H9 (cell line): ENCODE data around the gene BORCS6. TPM values are rescaled to one million over a fixed set of nuclear protein-coding genes. Genes with fewer than 3 reads are reported as not detected.

ENCODE experiments used
- DNase-seq: peaks from one replicate; pipeline ENCODE4 v3.0.0-alpha.2; 2017
- H2AFZ ChIP-seq: one replicate; pipeline ENCODE4 v1.6.1; 2013; ENCODE audit warnings: mild to moderate bottlenecking, low read length, control low read depth, moderate library complexity
- H2AK5ac ChIP-seq: 2 replicates; pipeline ENCODE4 v1.6.1; 2013; ENCODE audit warnings: low read length, control low read depth, mixed read lengths; ENCODE audit not compliant: insufficient read length
- H2BK120ac ChIP-seq: one replicate; pipeline ENCODE4 v1.6.1; 2013; ENCODE audit warnings: low read depth, mild to moderate bottlenecking, low read length, control low read depth, inconsistent platforms; ENCODE audit not compliant: poor library complexity, severe bottlenecking
- H2BK12ac ChIP-seq: 2 replicates; pipeline ENCODE4 v1.6.1; 2013; ENCODE audit warnings: low read length, control low read depth, mixed read lengths, low read depth; ENCODE audit not compliant: insufficient read length
- H2BK15ac ChIP-seq: 2 replicates; pipeline ENCODE4 v1.6.1; 2013; ENCODE audit warnings: low read depth, low read length, control low read depth
- H2BK20ac ChIP-seq: one replicate; pipeline ENCODE4 v1.6.1; 2013; ENCODE audit warnings: low read depth, mild to moderate bottlenecking, low read length, control low read depth, inconsistent platforms; ENCODE audit not compliant: poor library complexity, severe bottlenecking
- H2BK5ac ChIP-seq: 2 replicates; pipeline ENCODE4 v1.6.1; 2013; ENCODE audit warnings: low read length, control low read depth, mixed read lengths; ENCODE audit not compliant: insufficient read length
- H3K14ac ChIP-seq: 2 replicates; pipeline ENCODE4 v1.6.1; 2013; ENCODE audit warnings: low read length, control low read depth; ENCODE audit not compliant: insufficient read depth
- H3K18ac ChIP-seq: 2 replicates; pipeline ENCODE4 v1.6.1; 2013; ENCODE audit warnings: low read depth, mild to moderate bottlenecking, mixed read lengths, low read length, control low read depth; ENCODE audit not compliant: insufficient read length
- H3K23ac ChIP-seq: 2 replicates; pipeline ENCODE4 v1.6.1; 2013; ENCODE audit warnings: low read length, control low read depth, mixed read lengths, low read depth; ENCODE audit not compliant: insufficient read length
- H3K23me2 ChIP-seq: 2 replicates; pipeline ENCODE4 v1.6.1; 2013; ENCODE audit warnings: low read depth, mild to moderate bottlenecking, mixed read lengths, low read length, control low read depth; ENCODE audit not compliant: insufficient read length, poor library complexity, severe bottlenecking
- H3K27ac ChIP-seq: 2 replicates; pipeline ENCODE4 v1.5.1; 2013; ENCODE audit warnings: low read length, control low read depth, mixed read lengths, low read depth; ENCODE audit not compliant: insufficient read length
- H3K27me3 ChIP-seq: 2 replicates; pipeline ENCODE4 v1.6.1; 2013; ENCODE audit warnings: low read length, control low read depth, inconsistent platforms; ENCODE audit not compliant: insufficient read depth
- H3K4ac ChIP-seq: 2 replicates; pipeline ENCODE4 v1.6.1; 2013; ENCODE audit warnings: low read depth, mild to moderate bottlenecking, control low read depth, inconsistent platforms, low read length, moderate library complexity
- H3K4me1 ChIP-seq: 2 replicates; pipeline ENCODE4 v1.6.1; 2013; ENCODE audit warnings: low read length, control low read depth, inconsistent platforms; ENCODE audit not compliant: insufficient read depth
- H3K4me2 ChIP-seq: 2 replicates; pipeline ENCODE4 v1.6.1; 2013; ENCODE audit warnings: low read length, control low read depth, mixed read lengths; ENCODE audit not compliant: insufficient read length, insufficient read depth
- H3K56ac ChIP-seq: 2 replicates; pipeline ENCODE4 v1.6.1; 2013; ENCODE audit warnings: low read depth, mild to moderate bottlenecking, mixed read lengths, low read length, control low read depth; ENCODE audit not compliant: insufficient read length
- H3K79me1 ChIP-seq: 2 replicates; pipeline ENCODE4 v1.6.1; 2013; ENCODE audit warnings: low read depth, mild to moderate bottlenecking, moderate library complexity, low read length, control low read depth, inconsistent platforms; ENCODE audit not compliant: insufficient read depth, poor library complexity, severe bottlenecking
- H3K79me2 ChIP-seq: 2 replicates; pipeline ENCODE4 v1.6.1; 2013; ENCODE audit warnings: low read length, control low read depth, inconsistent platforms; ENCODE audit not compliant: insufficient read depth
- H3K9ac ChIP-seq: 2 replicates; pipeline ENCODE4 v1.6.1; 2013; ENCODE audit warnings: low read length, control low read depth, mixed read lengths; ENCODE audit not compliant: insufficient read length; ENCODE audit errors: extremely low read depth
- H3K9me3 ChIP-seq: one replicate; pipeline ENCODE4 v1.6.1; 2013; ENCODE audit warnings: low read depth, low read length, inconsistent platforms; ENCODE audit not compliant: control insufficient read depth
- H3T11ph ChIP-seq: one replicate; pipeline ENCODE4 v1.6.1; 2013; ENCODE audit warnings: mild to moderate bottlenecking, low read length, control low read depth, inconsistent platforms
- H4K20me1 ChIP-seq: one replicate; pipeline ENCODE4 v1.6.1; 2013; ENCODE audit not compliant: control insufficient read depth, insufficient read length, insufficient read depth
- H4K5ac ChIP-seq: 2 replicates; pipeline ENCODE4 v1.6.1; 2013; ENCODE audit warnings: low read depth, mild to moderate bottlenecking, mixed read lengths, low read length, control low read depth; ENCODE audit not compliant: insufficient read length
- H4K8ac ChIP-seq: replicated peaks from 2 replicates; pipeline ENCODE4 v1.6.1; 2013; ENCODE audit warnings: low read length, control low read depth, mixed read lengths, low read depth; ENCODE audit not compliant: insufficient read length
- H4K91ac ChIP-seq: 2 replicates; pipeline ENCODE4 v1.6.1; 2013; ENCODE audit warnings: low read depth, mild to moderate bottlenecking, moderate library complexity, mixed read lengths, low read length, control low read depth; ENCODE audit not compliant: insufficient read length
- H3K27ac Mint-ChIP-seq, 3 experiments: 2 replicates in 2 of 3; 3 replicates in 1 of 3; pipeline ENCODE4 v1.8.0; 2020 to 2021; ENCODE audit warnings: mixed read lengths in 3 of 3, mild to moderate bottlenecking in 1 of 3, moderate library complexity in 1 of 3
- H3K27me3 Mint-ChIP-seq: 2 replicates; pipeline ENCODE4 v1.8.0; 2021; ENCODE audit warnings: low read depth, mild to moderate bottlenecking, moderate library complexity, mixed read lengths
- H3K36me3 Mint-ChIP-seq, 3 experiments: 2 replicates in 2 of 3; 3 replicates in 1 of 3; pipeline ENCODE4 v1.8.0; 2020 to 2021; ENCODE audit warnings: low read depth in 3 of 3, mixed read lengths in 3 of 3; ENCODE audit not compliant: insufficient read depth in 1 of 3
- H3K4me1 Mint-ChIP-seq, 2 experiments: 2 replicates each; pipeline ENCODE4 v1.8.0; 2020; ENCODE audit warnings: mixed read lengths in 2 of 2
- H3K4me3 Mint-ChIP-seq, 2 experiments: 2 replicates in 1 of 2; 3 replicates in 1 of 2; pipeline ENCODE4 v1.8.0; 2020 to 2021; ENCODE audit warnings: mild to moderate bottlenecking in 2 of 2, mixed read lengths in 2 of 2, moderate library complexity in 1 of 2
- H3K9me3 Mint-ChIP-seq, 2 experiments: 2 replicates in 1 of 2; 3 replicates in 1 of 2; pipeline ENCODE4 v1.8.0; 2020; ENCODE audit warnings: mild to moderate bottlenecking in 2 of 2, mixed read lengths in 2 of 2, moderate library complexity in 1 of 2
- WGBS: extraction: QIAGEN DNeasy Blood & Tissue Kit; methylation state at CpG from one replicate; pipeline ENCODE4 v1.1.7; 2013; ENCODE audit warnings: missing lambda C conversion rate, low lambda C conversion rate, mixed read lengths; ENCODE audit not compliant: insufficient read length; ENCODE audit errors: extremely low coverage; 5-methylcytosine and 5-hydroxymethylcytosine counted together
- total RNA-seq: library from RNA; stranded (reverse); gene quantifications from 2 replicates; pipeline ENCODE4 v1.2.1, GENCODE V29; 2021
- TF ChIP-seq, protein P1 (sequence below): fragments of 200-600 bp; sonication (generic); conservative IDR thresholded peaks from 3 replicates; pipeline ENCODE4 v1.8.0; 2021; ENCODE audit warnings: antibody characterized with exemption, mild to moderate bottlenecking

Gene BORCS6
- total RNA-seq, 1 experiment from 2014 or later = 3.1 TPM

DNA sequence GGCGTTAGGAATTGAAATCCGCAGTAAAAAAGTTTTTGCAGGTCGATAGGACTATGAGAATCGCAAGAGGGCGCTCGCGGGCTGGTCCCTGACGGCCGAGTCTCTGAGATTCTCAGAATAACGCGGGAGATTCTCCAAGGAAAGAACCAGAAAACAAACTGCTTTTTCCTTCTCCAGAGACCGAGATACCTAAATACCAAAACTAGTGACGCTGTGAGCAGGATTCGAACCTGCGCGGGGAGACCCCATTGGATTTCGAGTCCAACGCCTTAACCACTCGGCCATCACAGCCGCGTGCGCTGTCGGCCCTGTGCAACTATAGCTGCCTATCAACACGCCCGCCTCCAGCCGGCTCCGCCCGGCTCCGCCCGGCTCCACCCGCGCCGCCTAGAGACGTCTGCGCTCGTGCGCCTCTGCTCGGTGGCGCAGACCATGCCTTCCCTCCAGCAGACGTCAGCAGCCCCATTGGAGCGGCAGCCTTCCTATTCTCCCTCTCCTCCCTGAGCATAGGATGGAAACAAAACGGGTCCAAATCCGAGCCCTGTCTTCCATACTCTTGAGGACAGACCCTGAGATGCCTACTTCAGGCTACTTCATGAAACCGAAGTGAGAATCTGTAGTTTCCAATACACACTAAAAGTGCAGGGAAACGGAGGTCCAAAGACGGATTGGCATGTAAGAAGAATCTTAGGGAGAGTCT lies 51.2 kb downstream of the BORCS6 start:
- no peak overlapping the region for H2BK5ac ChIP-seq
- DNase-seq = peak; percentile 98
- no peak overlapping the region for H4K91ac ChIP-seq
- WGBS = no CpG with 5 or more reads among the region's 46 CpGs
- H3K56ac ChIP-seq = peak overlapping the region; percentile 2
- peak overlapping the region; percentile 43 for H3K9ac ChIP-seq
- no peak overlapping the region for H2BK20ac ChIP-seq
- H3T11ph ChIP-seq = no peak overlapping the region
- H2AFZ ChIP-seq = no peak overlapping the region
- Mint-ChIP-seq H3K27me3 (peaks cover 6% of the 10 kb centered on the region), H3K27ac (no peak overlapping the region), H3K36me3 (peaks cover 8 to 36% (median 25%) of the 10 kb centered on the region in 3 experiments; a peak in 6 of 7 replicates), H3K9me3 (no peaks in the 10 kb centered on the region), H3K4me3 (no peak overlapping the region), H3K4me1 (peaks cover 3 to 10% of the 10 kb centered on the region in 2 experiments)
- peaks cover 8% of the 10 kb centered on the region for H3K23me2 ChIP-seq
- H3K27ac ChIP-seq = peak overlapping the region; percentile 37
- H2BK15ac ChIP-seq = no peak overlapping the region
- no peaks in the 10 kb centered on the region for H3K79me1 ChIP-seq
- H3K18ac ChIP-seq = no peak overlapping the region
- H4K20me1 ChIP-seq = no peaks in the 10 kb centered on the region
- H3K4ac ChIP-seq = no peak overlapping the region
- H3K9me3 ChIP-seq = no peaks in the 10 kb centered on the region
- no peaks in the 10 kb centered on the region for H3K4me1 ChIP-seq
- no peaks in the 10 kb centered on the region for H3K27me3 ChIP-seq
- no peak overlapping the region for H2AK5ac ChIP-seq
- H4K5ac ChIP-seq = no peak overlapping the region
- no peak overlapping the region for H2BK120ac ChIP-seq
- H4K8ac ChIP-seq = no peak overlapping the region
- H3K14ac ChIP-seq = no peak overlapping the region
- no peak overlapping the region for H3K23ac ChIP-seq
- peak overlapping the region; percentile 60 for H3K4me2 ChIP-seq
- H3K79me2 ChIP-seq = no peaks in the 10 kb centered on the region
- no peak overlapping the region for H2BK12ac ChIP-seq
- TF ChIP-seq, protein P1, sequence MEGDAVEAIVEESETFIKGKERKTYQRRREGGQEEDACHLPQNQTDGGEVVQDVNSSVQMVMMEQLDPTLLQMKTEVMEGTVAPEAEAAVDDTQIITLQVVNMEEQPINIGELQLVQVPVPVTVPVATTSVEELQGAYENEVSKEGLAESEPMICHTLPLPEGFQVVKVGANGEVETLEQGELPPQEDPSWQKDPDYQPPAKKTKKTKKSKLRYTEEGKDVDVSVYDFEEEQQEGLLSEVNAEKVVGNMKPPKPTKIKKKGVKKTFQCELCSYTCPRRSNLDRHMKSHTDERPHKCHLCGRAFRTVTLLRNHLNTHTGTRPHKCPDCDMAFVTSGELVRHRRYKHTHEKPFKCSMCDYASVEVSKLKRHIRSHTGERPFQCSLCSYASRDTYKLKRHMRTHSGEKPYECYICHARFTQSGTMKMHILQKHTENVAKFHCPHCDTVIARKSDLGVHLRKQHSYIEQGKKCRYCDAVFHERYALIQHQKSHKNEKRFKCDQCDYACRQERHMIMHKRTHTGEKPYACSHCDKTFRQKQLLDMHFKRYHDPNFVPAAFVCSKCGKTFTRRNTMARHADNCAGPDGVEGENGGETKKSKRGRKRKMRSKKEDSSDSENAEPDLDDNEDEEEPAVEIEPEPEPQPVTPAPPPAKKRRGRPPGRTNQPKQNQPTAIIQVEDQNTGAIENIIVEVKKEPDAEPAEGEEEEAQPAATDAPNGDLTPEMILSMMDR = peak; percentile 96
